Measurements from ENCODE around the gene TMEM145. TPM values are rescaled to one million over a fixed set of nuclear protein-coding genes. Genes with fewer than 3 reads are reported as not detected.

TMEM145 gene
- total RNA-seq, 1 experiment from 2014 or later = 0.69 TPM

DNA sequence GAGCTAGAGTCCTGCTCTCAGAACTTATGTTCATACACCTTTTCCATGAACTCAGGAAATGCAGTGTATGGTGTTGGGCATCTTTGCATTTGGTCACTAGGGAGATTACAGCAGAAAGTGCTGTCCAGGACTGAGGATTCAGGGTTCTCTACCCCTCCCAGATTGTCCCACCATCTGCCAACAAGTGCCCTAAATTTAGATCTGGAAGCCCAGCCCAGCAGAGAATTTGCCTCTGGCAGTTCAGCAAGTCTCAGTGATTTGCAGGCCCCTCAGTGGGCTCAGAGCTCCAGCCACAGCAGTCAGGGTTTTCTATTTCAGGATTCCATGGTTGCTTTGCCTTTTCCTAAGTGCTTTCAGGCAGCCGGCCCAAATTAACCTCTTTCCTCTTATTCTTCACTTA lies 53.6 kb downstream of the TMEM145 start:
- H4K20me1 ChIP-seq (ENCODE audit: low read length) = no peaks in the 10 kb centered on the region
- no peak for ATAC-seq
- H3K27me3 ChIP-seq (ENCODE audit: low read length) = no peaks in the 10 kb centered on the region
- no peak for TF ChIP-seq EZH2 (IDR thresholded peaks at IDR 0.05; ENCODE audit: low read length, unreplicated experiment)
- TF ChIP-seq CTCF (conservative IDR thresholded peaks at IDR 0.05; ENCODE audit: low read depth, low read length) = no peak
- no peak for TF ChIP-seq EZH2phosphoT487 (IDR thresholded peaks at IDR 0.05; ENCODE audit: borderline replicate concordance, low read length)
- DNase-seq = no peak
- no peaks in the 10 kb centered on the region for H3K9me2 ChIP-seq (replicated peaks; ENCODE audit: low read length)
- intact Hi-C loops (cut with micrococcal nuclease) = no loop called here
- no peak overlapping the region for H3K27ac ChIP-seq (ENCODE audit: low read length)
- no TSS peak for BruUV-seq (replicated peaks)
- H3F3A ChIP-seq (ENCODE audit: low read length, unreplicated experiment) = no peaks in the 10 kb centered on the region
- H3K4me2 ChIP-seq (ENCODE audit: low read length) = no peak overlapping the region
- no peaks in the 10 kb centered on the region for H3K79me2 ChIP-seq (ENCODE audit: low read length)
- H3K4me3 ChIP-seq (ENCODE audit: low read length) = no peak overlapping the region
- no peaks in the 10 kb centered on the region for H3K9me3 ChIP-seq (ENCODE audit: low read length)
- H3K9ac ChIP-seq (ENCODE audit: low read length) = no peak overlapping the region
- no peak overlapping the region for H2AFZ ChIP-seq (ENCODE audit: low read length)
- peaks cover 5% of the 10 kb centered on the region; the same call in 1 of the 2 replicates for H3K36me3 ChIP-seq (ENCODE audit: low read depth, low read length)
- ChIA-PET POLR2A (ENCODE audit: unreplicated experiment) (no interaction called here), CTCF (no interaction called here)
- H3K4me1 ChIP-seq (ENCODE audit: insufficient read depth, low read length) = no peaks in the 10 kb centered on the region

GRCh38 chr19:42367929-42368328 lies 54.8 kb downstream of the TMEM145 start:
- intact Hi-C loops (cut with micrococcal nuclease) = no loop called here

More at GRCh38 chr19:42367929-42368328, 54.8 kb downstream of the TMEM145 start:
- no peak for TF ChIP-seq CTCF (conservative IDR thresholded peaks at IDR 0.05; ENCODE audit: low read depth, low read length)
- TF ChIP-seq EZH2phosphoT487 (IDR thresholded peaks at IDR 0.05; ENCODE audit: borderline replicate concordance, low read length) = no peak
- no peak for TF ChIP-seq EZH2 (IDR thresholded peaks at IDR 0.05; ENCODE audit: low read length, unreplicated experiment)
- H3F3A ChIP-seq (ENCODE audit: low read length, unreplicated experiment) = no peaks in the 10 kb centered on the region
- no TSS peak for BruUV-seq (replicated peaks)
- no peaks in the 10 kb centered on the region for H3K9me3 ChIP-seq (ENCODE audit: low read length)
- H3K79me2 ChIP-seq (ENCODE audit: low read length) = no peaks in the 10 kb centered on the region
- POLR2A ChIA-PET (ENCODE audit: unreplicated experiment) = no interaction called here
- H3K36me3 ChIP-seq (ENCODE audit: low read depth, low read length) = peaks cover 5% of the 10 kb centered on the region; the same call in 1 of the 2 replicates
- H3K27ac ChIP-seq (ENCODE audit: low read length) = no peak overlapping the region
- no peaks in the 10 kb centered on the region for H3K27me3 ChIP-seq (ENCODE audit: low read length)
- no peak overlapping the region for H2AFZ ChIP-seq (ENCODE audit: low read length)
- H3K4me3 ChIP-seq (ENCODE audit: low read length) = no peak overlapping the region
- H3K4me2 ChIP-seq (ENCODE audit: low read length) = no peak overlapping the region
- DNase-seq = no peak
- no peak for ATAC-seq
- no peaks in the 10 kb centered on the region for H4K20me1 ChIP-seq (ENCODE audit: low read length)
- CTCF ChIA-PET = no interaction called here
- H3K4me1 ChIP-seq (ENCODE audit: insufficient read depth, low read length) = no peaks in the 10 kb centered on the region
- no peaks in the 10 kb centered on the region for H3K9me2 ChIP-seq (replicated peaks; ENCODE audit: low read length)
- no peak overlapping the region for H3K9ac ChIP-seq (ENCODE audit: low read length)
